ENCODE measurements around the gene ABHD11.

The ABHD11 gene

DNA sequence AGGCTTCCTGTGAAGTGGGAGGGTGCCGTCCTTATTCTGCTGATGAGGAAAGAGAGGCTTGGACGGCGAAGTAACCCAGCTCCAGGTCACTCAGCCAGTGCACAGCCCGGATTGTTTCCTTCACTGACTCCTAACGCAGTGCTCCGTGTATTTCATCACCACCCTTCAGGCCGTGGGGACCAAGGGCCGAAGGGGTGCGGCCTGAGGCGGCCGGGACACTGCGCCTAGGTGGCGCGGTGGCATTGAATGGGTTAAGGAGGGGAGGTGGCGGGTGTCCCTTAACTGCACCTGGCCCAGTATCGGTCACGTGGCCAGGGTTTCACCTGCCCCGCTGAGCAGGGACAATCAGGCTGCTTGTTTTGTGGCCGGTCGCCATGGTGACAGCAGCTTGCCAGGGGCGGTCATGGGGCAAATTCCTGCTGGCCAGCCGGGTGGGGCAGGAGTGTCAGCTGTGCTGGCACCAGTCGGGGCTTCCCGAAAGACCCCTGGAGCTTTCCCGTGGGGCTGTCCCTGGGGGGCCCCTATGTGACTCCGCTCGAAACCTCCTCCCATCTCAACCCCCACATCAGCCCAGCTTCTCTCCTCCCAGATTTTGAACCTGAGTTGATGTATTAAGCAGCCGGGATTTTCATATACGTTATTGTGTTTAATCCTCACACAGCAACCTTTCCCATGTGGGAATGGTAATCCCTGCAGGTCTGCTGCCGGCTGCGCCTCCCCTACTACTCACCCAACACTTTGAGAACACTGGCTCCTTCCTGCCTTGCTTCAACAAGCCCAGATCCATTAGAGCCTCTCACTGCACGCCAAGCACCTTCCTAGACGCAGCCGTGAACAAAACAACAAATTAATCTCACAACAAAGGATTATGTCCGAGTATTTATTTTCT, 4.4 kb upstream of the ABHD11 start:
- peak; percentile 31 for DNase-seq (ENCODE audit: extremely low spot score)
- TF ChIP-seq, protein P1, sequence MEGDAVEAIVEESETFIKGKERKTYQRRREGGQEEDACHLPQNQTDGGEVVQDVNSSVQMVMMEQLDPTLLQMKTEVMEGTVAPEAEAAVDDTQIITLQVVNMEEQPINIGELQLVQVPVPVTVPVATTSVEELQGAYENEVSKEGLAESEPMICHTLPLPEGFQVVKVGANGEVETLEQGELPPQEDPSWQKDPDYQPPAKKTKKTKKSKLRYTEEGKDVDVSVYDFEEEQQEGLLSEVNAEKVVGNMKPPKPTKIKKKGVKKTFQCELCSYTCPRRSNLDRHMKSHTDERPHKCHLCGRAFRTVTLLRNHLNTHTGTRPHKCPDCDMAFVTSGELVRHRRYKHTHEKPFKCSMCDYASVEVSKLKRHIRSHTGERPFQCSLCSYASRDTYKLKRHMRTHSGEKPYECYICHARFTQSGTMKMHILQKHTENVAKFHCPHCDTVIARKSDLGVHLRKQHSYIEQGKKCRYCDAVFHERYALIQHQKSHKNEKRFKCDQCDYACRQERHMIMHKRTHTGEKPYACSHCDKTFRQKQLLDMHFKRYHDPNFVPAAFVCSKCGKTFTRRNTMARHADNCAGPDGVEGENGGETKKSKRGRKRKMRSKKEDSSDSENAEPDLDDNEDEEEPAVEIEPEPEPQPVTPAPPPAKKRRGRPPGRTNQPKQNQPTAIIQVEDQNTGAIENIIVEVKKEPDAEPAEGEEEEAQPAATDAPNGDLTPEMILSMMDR (IDR thresholded peaks at IDR 0.05; ENCODE audit: control extremely low read depth, extremely low read depth, low read depth, missing control alignments), result no peak
- POLR2A ChIA-PET, result no interaction called here
- CTCF ChIA-PET, result interaction anchor here (0.7 to 1.9 kb wide), 3 partner anchors 9 to 136 kb away, joined by 3 to 5 read pairs (median 4); no protein-coding TSS in a partner anchor

DNA sequence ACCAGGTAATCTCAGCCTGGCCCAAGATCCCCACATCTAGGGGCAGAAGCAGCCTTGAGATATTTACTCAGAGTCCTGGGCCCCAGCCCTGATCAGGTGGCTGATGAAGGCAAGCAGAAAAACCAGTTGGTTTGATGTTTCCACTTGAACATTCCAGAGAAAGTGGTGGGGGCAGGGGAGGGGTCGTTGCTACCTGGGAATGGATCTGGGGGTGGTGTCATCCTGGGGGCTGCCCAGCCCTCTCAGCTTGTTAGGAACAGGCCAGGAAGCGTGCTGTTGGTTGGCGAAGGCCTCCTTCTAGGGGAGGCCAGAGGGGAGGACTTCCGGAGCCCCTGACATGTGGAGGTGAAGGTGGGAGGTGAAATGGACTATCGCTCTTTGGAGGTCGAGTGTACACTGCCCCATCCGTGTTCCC, 3.7 kb upstream of the ABHD11 start:
- peak; percentile 13 for DNase-seq (ENCODE audit: extremely low spot score)
- ChIA-PET CTCF (interaction anchor here (0.7 to 1.5 kb wide), 2 partner anchors 16 to 128 kb away, joined by 3 to 4 read pairs; no protein-coding TSS in a partner anchor), POLR2A (no interaction called here)
- TF ChIP-seq, protein P1 (IDR thresholded peaks at IDR 0.05; ENCODE audit: control extremely low read depth, extremely low read depth, low read depth, missing control alignments), result no peak

DNA sequence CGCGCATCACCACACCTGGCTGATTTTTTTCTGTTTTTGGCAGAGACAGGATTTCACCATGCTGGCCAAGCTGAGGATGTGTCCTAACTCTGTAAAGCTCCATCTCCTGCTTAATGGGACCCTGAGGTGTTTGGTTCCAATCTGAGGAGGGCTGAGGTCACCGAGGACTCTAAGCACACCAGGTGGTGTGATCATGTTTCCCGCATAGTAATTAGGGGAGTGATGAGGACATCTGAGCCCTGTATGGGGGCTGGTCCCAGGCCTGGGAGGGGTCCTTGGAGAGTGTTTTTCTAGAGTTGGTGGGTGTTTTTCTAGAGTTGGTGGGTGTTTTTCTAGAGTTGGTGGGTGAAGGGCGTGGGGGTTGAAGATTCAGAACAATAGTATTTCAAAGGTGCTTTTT, 3.0 kb upstream of the ABHD11 start:
- peak; percentile 26 for DNase-seq (ENCODE audit: extremely low spot score)
- ChIA-PET POLR2A (no interaction called here), CTCF (interaction anchor here (0.7 to 2.2 kb wide), 2 partner anchors 16 to 135 kb away, joined by 3 to 7 read pairs; no protein-coding TSS in a partner anchor)
- TF ChIP-seq, protein P1 (IDR thresholded peaks at IDR 0.05; ENCODE audit: control extremely low read depth, extremely low read depth, low read depth, missing control alignments), result no peak

DNA sequence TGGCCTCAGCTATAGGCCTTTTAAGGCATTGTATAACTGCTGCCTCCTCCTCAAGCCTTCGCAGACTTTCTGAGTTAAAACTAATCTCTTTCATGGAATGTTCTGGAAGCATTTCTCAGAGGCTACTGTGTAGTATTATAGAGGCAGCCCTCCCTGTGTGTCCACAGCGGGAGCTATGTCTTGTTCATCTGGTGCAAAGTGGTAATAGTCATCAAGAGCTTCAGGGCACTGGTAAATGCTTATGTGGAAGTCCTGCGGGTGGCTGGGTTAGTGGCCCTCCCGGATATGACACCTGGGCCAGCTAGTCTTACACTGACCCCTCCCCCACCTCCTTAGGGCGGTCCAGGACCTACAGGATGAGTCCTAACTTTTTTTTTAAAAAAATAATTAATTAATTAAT, 2.2 kb upstream of the ABHD11 start:
- TF ChIP-seq, protein P1 (IDR thresholded peaks at IDR 0.05; ENCODE audit: control extremely low read depth, extremely low read depth, low read depth, missing control alignments), result no peak
- DNase-seq (ENCODE audit: extremely low spot score), result no peak
- POLR2A ChIA-PET, result interaction anchor here (0.6 kb wide), 1 partner anchor 119 kb away, joined by 3 read pairs; no protein-coding TSS in a partner anchor
- CTCF ChIA-PET, result interaction anchor here (2.2 kb wide), 1 partner anchor 134 kb away, joined by 7 read pairs; no protein-coding TSS in a partner anchor

DNA sequence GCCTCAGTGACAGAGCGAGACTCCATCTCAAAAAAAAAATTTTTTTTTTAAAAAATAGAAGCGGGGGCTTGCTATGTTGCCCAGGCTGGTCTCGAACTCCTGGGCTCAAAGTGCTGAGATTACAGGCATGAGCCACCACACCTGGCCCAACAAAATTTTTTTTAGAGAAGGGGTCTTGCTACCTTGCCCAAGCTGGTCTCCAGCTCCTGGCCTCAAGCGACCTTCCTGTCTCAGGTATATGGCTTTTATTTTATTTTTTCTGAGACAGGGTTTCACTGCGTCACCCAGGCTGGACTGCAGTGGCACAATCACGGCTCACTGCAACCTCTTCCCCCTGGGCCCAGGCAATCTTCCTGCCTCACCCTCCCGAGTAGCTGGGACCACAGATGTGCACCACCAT, 1.6 kb upstream of the ABHD11 start:
- POLR2A ChIA-PET, result no interaction called here
- no peak for DNase-seq (ENCODE audit: extremely low spot score)
- TF ChIP-seq, protein P1 (IDR thresholded peaks at IDR 0.05; ENCODE audit: control extremely low read depth, extremely low read depth, low read depth, missing control alignments), result no peak
- CTCF ChIA-PET, result interaction anchor here (2.2 kb wide), 1 partner anchor 134 kb away, joined by 7 read pairs; no protein-coding TSS in a partner anchor

DNA sequence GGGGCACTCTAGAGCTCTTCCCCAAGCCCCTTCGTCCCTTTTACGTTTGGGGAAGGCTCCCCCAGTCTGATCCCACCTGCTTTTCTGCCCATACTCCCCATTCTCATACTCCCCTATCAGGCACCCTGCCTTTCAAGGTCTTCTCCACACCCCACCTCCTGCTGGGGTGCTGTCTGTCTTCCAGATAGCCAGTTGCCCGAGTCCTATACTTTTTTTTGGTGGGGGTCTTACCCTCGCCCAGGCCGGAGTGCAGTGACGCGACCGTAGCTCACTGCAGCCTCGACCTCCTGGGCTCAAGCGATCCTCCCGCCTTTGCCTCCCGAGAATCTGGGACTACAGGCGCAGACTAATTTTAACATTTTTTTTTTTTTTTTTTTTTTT, 775 bp upstream of the ABHD11 start:
- TF ChIP-seq, protein P1 (IDR thresholded peaks at IDR 0.05; ENCODE audit: control extremely low read depth, extremely low read depth, low read depth, missing control alignments), result no peak
- ChIA-PET CTCF (interaction anchor here (1.2 to 11.8 kb wide), 7 partner anchors 10 to 133 kb away, joined by 3 to 170 read pairs (median 5); no protein-coding TSS in a partner anchor), POLR2A (no interaction called here)
- DNase-seq (ENCODE audit: extremely low spot score), result no peak
